ENCODE data around the gene TMEM192. TPM values are rescaled to one million over a fixed set of nuclear protein-coding genes. Genes with fewer than 3 reads are reported as not detected.

Gene TMEM192
- total and polyA plus RNA-seq, 2 of the 13 experiments (the other 11 are each of a cell fraction or from before 2014, with no cell fraction given): 19.8 to 19.9 TPM

DNA sequence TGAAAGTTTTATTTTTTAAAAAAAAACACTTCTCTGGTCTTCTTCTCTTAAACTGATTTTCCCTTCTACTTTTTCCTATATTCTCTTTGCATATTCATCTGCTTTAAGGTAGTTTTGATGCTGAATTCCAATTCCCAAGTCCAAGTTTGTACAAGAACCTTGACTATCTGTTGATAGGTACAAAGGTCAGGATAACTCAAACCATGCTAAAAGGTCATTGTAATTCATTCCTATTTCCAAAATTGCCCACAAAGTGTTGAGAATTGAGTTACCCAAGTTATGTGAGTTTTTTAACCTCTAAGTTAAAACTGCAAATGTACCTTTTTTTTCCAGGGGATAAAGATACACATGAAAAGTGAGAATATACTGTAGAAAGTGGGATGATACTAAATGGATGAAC, 46.1 kb upstream of the TMEM192 start (continued):
- TF ChIP-seq FOXM1 (CRISPR knock-in tag; IDR thresholded peaks at IDR 0.05): no peak
- peak; percentile 24 for TF ChIP-seq SKI (IDR thresholded peaks at IDR 0.05; ENCODE audit: partially characterized antibody)
- TF ChIP-seq, protein P1, sequence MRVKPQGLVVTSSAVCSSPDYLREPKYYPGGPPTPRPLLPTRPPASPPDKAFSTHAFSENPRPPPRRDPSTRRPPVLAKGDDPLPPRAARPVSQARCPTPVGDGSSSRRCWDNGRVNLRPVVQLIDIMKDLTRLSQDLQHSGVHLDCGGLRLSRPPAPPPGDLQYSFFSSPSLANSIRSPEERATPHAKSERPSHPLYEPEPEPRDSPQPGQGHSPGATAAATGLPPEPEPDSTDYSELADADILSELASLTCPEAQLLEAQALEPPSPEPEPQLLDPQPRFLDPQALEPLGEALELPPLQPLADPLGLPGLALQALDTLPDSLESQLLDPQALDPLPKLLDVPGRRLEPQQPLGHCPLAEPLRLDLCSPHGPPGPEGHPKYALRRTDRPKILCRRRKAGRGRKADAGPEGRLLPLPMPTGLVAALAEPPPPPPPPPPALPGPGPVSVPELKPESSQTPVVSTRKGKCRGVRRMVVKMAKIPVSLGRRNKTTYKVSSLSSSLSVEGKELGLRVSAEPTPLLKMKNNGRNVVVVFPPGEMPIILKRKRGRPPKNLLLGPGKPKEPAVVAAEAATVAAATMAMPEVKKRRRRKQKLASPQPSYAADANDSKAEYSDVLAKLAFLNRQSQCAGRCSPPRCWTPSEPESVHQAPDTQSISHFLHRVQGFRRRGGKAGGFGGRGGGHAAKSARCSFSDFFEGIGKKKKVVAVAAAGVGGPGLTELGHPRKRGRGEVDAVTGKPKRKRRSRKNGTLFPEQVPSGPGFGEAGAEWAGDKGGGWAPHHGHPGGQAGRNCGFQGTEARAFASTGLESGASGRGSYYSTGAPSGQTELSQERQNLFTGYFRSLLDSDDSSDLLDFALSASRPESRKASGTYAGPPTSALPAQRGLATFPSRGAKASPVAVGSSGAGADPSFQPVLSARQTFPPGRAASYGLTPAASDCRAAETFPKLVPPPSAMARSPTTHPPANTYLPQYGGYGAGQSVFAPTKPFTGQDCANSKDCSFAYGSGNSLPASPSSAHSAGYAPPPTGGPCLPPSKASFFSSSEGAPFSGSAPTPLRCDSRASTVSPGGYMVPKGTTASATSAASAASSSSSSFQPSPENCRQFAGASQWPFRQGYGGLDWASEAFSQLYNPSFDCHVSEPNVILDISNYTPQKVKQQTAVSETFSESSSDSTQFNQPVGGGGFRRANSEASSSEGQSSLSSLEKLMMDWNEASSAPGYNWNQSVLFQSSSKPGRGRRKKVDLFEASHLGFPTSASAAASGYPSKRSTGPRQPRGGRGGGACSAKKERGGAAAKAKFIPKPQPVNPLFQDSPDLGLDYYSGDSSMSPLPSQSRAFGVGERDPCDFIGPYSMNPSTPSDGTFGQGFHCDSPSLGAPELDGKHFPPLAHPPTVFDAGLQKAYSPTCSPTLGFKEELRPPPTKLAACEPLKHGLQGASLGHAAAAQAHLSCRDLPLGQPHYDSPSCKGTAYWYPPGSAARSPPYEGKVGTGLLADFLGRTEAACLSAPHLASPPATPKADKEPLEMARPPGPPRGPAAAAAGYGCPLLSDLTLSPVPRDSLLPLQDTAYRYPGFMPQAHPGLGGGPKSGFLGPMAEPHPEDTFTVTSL (CRISPR knock-in tag; IDR thresholded peaks at IDR 0.05; ENCODE audit: borderline replicate concordance): peak; percentile 72; the same call in 1 of the 2 replicates
- TF ChIP-seq, protein P2, sequence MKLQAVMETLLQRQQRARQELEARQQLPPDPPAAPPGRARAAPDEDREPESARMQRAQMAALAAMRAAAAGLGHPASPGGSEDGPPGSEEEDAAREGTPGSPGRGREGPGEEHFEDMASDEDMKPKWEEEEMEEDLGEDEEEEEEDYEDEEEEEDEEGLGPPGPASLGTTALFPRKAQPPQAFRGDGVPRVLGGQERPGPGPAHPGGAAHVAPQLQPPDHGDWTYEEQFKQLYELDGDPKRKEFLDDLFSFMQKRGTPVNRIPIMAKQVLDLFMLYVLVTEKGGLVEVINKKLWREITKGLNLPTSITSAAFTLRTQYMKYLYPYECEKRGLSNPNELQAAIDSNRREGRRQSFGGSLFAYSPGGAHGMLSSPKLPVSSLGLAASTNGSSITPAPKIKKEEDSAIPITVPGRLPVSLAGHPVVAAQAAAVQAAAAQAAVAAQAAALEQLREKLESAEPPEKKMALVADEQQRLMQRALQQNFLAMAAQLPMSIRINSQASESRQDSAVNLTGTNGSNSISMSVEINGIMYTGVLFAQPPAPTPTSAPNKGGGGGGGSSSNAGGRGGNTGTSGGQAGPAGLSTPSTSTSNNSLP (IDR thresholded peaks at IDR 0.05; ENCODE audit: low read depth, low read length): peak; percentile 55; the same call in 1 of the 2 replicates
- TF ChIP-seq LCORL (IDR thresholded peaks at IDR 0.05): no peak
- TF ChIP-seq LCORL (CRISPR knock-in tag; IDR thresholded peaks at IDR 0.05): 0 out of 2 replicates have a peak, but pooled peaks have one; percentile 21
- peak; percentile 75 for TF ChIP-seq HNF4A (CRISPR knock-in tag; IDR thresholded peaks at IDR 0.05)
- peak; percentile 60 for TF ChIP-seq RARA (CRISPR knock-in tag; IDR thresholded peaks at IDR 0.05)
- no peak for TF ChIP-seq SRY (CRISPR knock-in tag; IDR thresholded peaks at IDR 0.05)
- TF ChIP-seq, protein P3, sequence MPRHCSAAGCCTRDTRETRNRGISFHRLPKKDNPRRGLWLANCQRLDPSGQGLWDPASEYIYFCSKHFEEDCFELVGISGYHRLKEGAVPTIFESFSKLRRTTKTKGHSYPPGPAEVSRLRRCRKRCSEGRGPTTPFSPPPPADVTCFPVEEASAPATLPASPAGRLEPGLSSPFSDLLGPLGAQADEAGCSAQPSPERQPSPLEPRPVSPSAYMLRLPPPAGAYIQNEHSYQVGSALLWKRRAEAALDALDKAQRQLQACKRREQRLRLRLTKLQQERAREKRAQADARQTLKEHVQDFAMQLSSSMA (CRISPR knock-in tag; IDR thresholded peaks at IDR 0.05): no peak
- TF ChIP-seq, protein P4, sequence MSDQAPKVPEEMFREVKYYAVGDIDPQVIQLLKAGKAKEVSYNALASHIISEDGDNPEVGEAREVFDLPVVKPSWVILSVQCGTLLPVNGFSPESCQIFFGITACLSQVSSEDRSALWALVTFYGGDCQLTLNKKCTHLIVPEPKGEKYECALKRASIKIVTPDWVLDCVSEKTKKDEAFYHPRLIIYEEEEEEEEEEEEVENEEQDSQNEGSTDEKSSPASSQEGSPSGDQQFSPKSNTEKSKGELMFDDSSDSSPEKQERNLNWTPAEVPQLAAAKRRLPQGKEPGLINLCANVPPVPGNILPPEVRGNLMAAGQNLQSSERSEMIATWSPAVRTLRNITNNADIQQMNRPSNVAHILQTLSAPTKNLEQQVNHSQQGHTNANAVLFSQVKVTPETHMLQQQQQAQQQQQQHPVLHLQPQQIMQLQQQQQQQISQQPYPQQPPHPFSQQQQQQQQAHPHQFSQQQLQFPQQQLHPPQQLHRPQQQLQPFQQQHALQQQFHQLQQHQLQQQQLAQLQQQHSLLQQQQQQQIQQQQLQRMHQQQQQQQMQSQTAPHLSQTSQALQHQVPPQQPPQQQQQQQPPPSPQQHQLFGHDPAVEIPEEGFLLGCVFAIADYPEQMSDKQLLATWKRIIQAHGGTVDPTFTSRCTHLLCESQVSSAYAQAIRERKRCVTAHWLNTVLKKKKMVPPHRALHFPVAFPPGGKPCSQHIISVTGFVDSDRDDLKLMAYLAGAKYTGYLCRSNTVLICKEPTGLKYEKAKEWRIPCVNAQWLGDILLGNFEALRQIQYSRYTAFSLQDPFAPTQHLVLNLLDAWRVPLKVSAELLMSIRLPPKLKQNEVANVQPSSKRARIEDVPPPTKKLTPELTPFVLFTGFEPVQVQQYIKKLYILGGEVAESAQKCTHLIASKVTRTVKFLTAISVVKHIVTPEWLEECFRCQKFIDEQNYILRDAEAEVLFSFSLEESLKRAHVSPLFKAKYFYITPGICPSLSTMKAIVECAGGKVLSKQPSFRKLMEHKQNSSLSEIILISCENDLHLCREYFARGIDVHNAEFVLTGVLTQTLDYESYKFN (CRISPR knock-in tag; conservative IDR thresholded peaks at IDR 0.05): peak; percentile 38; the same call in 1 of the 2 replicates
- TF ChIP-seq NR2F6 (IDR thresholded peaks at IDR 0.05): peak; percentile 36; the same call in 1 of the 2 replicates
- no peak for TF ChIP-seq NR2F6 (CRISPR knock-in tag; IDR thresholded peaks at IDR 0.05)

Measured in HepG2 (cell line).